HCT116 (cell line): ENCODE measurements around the gene A3GALT2.

ENCODE experiments used
- ATF3 ChIP-seq: IDR thresholded peaks from 2 replicates; pipeline ENCODE4 v1.6.1; 2012
- CTCF ChIP-seq, 3 experiments: fragments of 200-600 bp in 1 of 3; sonication (generic) in 1 of 3; IDR thresholded peaks in 2 of 3; conservative IDR thresholded peaks in 1 of 3; 2 replicates each; pipeline ENCODE4 v1.5.1; 2012 to 2017; ENCODE audit warnings: low read depth in 2 of 3, low read length in 2 of 3, antibody characterized with exemption in 1 of 3, borderline replicate concordance in 1 of 3, control low read depth in 1 of 3, mild to moderate bottlenecking in 1 of 3, mixed read lengths in 1 of 3, mixed run types in 1 of 3, moderate library complexity in 1 of 3; ENCODE audit not compliant: insufficient read depth in 1 of 3
- EGR1 ChIP-seq: IDR thresholded peaks from 2 replicates; pipeline ENCODE4 v1.6.1; 2012; ENCODE audit warnings: low read depth
- POLR2A ChIP-seq: IDR thresholded peaks from 2 replicates; pipeline ENCODE4 v1.7.0; 2011; ENCODE audit warnings: borderline replicate concordance; ENCODE audit not compliant: insufficient read depth, insufficient read length; ENCODE audit errors: extremely low read depth
- POLR2AphosphoS5 ChIP-seq: IDR thresholded peaks from 2 replicates; pipeline ENCODE4 v1.6.1; 2011; ENCODE audit warnings: mild to moderate bottlenecking, low read depth, low read length, moderate library complexity
- SP1 ChIP-seq: IDR thresholded peaks from 2 replicates; pipeline ENCODE4 v1.6.1; 2012; ENCODE audit warnings: low read depth
- SRF ChIP-seq: IDR thresholded peaks from 2 replicates; pipeline ENCODE4 v1.6.1; 2012; ENCODE audit warnings: low read depth
- TCF7L2 ChIP-seq: IDR thresholded peaks from 2 replicates; pipeline ENCODE4 v1.7.0; 2011; ENCODE audit warnings: borderline replicate concordance, inconsistent platforms; ENCODE audit not compliant: insufficient read depth, insufficient read length; ENCODE audit errors: extremely low read depth
- ZBTB33 ChIP-seq: IDR thresholded peaks from 2 replicates; pipeline ENCODE4 v1.6.1; 2011; ENCODE audit warnings: mild to moderate bottlenecking, low read length, moderate library complexity; ENCODE audit not compliant: insufficient replicate concordance; ENCODE audit errors: extremely low read depth
- ZFX ChIP-seq: fragments of 450-650 bp; IDR thresholded peaks from 2 replicates; pipeline ENCODE4 v1.6.1; 2017

GRCh38 chr1:33348676-33349080 is 27.8 kb upstream of the A3GALT2 start:
- TF ChIP-seq ZBTB33 (no peak), CTCF (IDR thresholded peaks at IDR 0.05 in 2 of 3, conservative IDR thresholded peaks at IDR 0.05 in 1 of 3; ENCODE audit: borderline replicate concordance in 1 of 3, insufficient read depth in 1 of 3, low read depth in 2 of 3, low read length in 2 of 3) (no peak), ZFX (no peak), POLR2AphosphoS5 (0 out of 2 replicates have a peak, but pooled peaks have one; percentile 18), TCF7L2 (peak; percentile 60), EGR1 (no peak), SRF (no peak), ATF3 (no peak), POLR2A (no peak), SP1 (no peak)
